ENCODE results near the gene NPAS3.

Gene NPAS3

GRCh38 chr14:33669111-33669510 lies 730.4 kb downstream of the NPAS3 start:
- Histone ChIP-seq H3F3A (ENCODE audit: low read depth) (no peaks in the 10 kb centered on the region), H3K4me1 (ENCODE audit: insufficient read depth, low read length, poor library complexity, severe bottlenecking) (no peaks in the 10 kb centered on the region), H4K20me1 (ENCODE audit: insufficient read depth, low read length, poor library complexity, severe bottlenecking) (no peaks in the 10 kb centered on the region), H3K4me3 (ENCODE audit: low read length, poor library complexity, severe bottlenecking) (no peak overlapping the region), H3K9ac (ENCODE audit: low read depth, low read length, poor library complexity, severe bottlenecking) (no peak overlapping the region), H3K9me2 (replicated peaks; ENCODE audit: low read depth, low read length) (no peaks in the 10 kb centered on the region), H3K4me2 (ENCODE audit: low read depth, low read length, poor library complexity, severe bottlenecking) (no peak overlapping the region), H3K36me3 (ENCODE audit: insufficient read depth, low read length) (no peaks in the 10 kb centered on the region), H2AFZ (ENCODE audit: low read length) (no peak overlapping the region), H3K79me2 (ENCODE audit: insufficient read depth, low read length) (no peaks in the 10 kb centered on the region), H3K27me3 (ENCODE audit: insufficient read depth, low read length, poor library complexity, severe bottlenecking) (no peaks in the 10 kb centered on the region), H3K9me3 (ENCODE audit: insufficient read depth, low read depth, low read length) (no peaks in the 10 kb centered on the region)
- no peak for TF ChIP-seq EZH2phosphoT487 (IDR thresholded peaks at IDR 0.05; ENCODE audit: borderline replicate concordance)

- no peaks in the 10 kb centered on the region for H3K9me2 ChIP-seq (replicated peaks; ENCODE audit: low read depth, low read length)
- H3K4me2 ChIP-seq (ENCODE audit: low read depth, low read length, poor library complexity, severe bottlenecking) = no peak overlapping the region
- no peaks in the 10 kb centered on the region for H3F3A ChIP-seq (ENCODE audit: low read depth)
- H3K27me3 ChIP-seq (ENCODE audit: insufficient read depth, low read length, poor library complexity, severe bottlenecking) = no peaks in the 10 kb centered on the region
- H3K4me3 ChIP-seq (ENCODE audit: low read length, poor library complexity, severe bottlenecking) = no peak overlapping the region
- no peaks in the 10 kb centered on the region for H4K20me1 ChIP-seq (ENCODE audit: insufficient read depth, low read length, poor library complexity, severe bottlenecking)
- H3K9me3 ChIP-seq (ENCODE audit: insufficient read depth, low read depth, low read length) = no peaks in the 10 kb centered on the region
- no peaks in the 10 kb centered on the region for H3K36me3 ChIP-seq (ENCODE audit: insufficient read depth, low read length)
- no peak overlapping the region for H3K9ac ChIP-seq (ENCODE audit: low read depth, low read length, poor library complexity, severe bottlenecking)
- H3K79me2 ChIP-seq (ENCODE audit: insufficient read depth, low read length) = no peaks in the 10 kb centered on the region
- no peak overlapping the region for H2AFZ ChIP-seq (ENCODE audit: low read length)
- H3K4me1 ChIP-seq (ENCODE audit: insufficient read depth, low read length, poor library complexity, severe bottlenecking) = no peaks in the 10 kb centered on the region
- TF ChIP-seq CTCF (conservative IDR thresholded peaks at IDR 0.05; ENCODE audit: low read length) (no peak), EZH2phosphoT487 (IDR thresholded peaks at IDR 0.05; ENCODE audit: borderline replicate concordance) (no peak)
Measured at GRCh38 chr14:33670235-33670634, 731.6 kb downstream of the NPAS3 start.

- Histone ChIP-seq H3K9me3 (ENCODE audit: insufficient read depth, low read depth, low read length) (no peaks in the 10 kb centered on the region), H2AFZ (ENCODE audit: low read length) (no peak overlapping the region), H3K36me3 (ENCODE audit: insufficient read depth, low read length) (no peaks in the 10 kb centered on the region), H3K4me2 (ENCODE audit: low read depth, low read length, poor library complexity, severe bottlenecking) (no peak overlapping the region), H3K4me3 (ENCODE audit: low read length, poor library complexity, severe bottlenecking) (no peak overlapping the region), H3F3A (ENCODE audit: low read depth) (no peaks in the 10 kb centered on the region), H3K9me2 (replicated peaks; ENCODE audit: low read depth, low read length) (no peaks in the 10 kb centered on the region), H4K20me1 (ENCODE audit: insufficient read depth, low read length, poor library complexity, severe bottlenecking) (no peaks in the 10 kb centered on the region), H3K4me1 (ENCODE audit: insufficient read depth, low read length, poor library complexity, severe bottlenecking) (no peaks in the 10 kb centered on the region), H3K27me3 (ENCODE audit: insufficient read depth, low read length, poor library complexity, severe bottlenecking) (no peaks in the 10 kb centered on the region), H3K9ac (ENCODE audit: low read depth, low read length, poor library complexity, severe bottlenecking) (no peak overlapping the region), H3K79me2 (ENCODE audit: insufficient read depth, low read length) (no peaks in the 10 kb centered on the region)
- no peak for TF ChIP-seq CTCF (conservative IDR thresholded peaks at IDR 0.05; ENCODE audit: low read length)
- TF ChIP-seq EZH2phosphoT487 (IDR thresholded peaks at IDR 0.05; ENCODE audit: borderline replicate concordance) = no peak
Measured at GRCh38 chr14:33671556-33671955, 732.9 kb downstream of the NPAS3 start.

GRCh38 chr14:33674927-33675326 lies 736.2 kb downstream of the NPAS3 start:
- H3K9me3 ChIP-seq (ENCODE audit: insufficient read depth, low read depth, low read length) = no peaks in the 10 kb centered on the region
- no peak overlapping the region for H3K4me2 ChIP-seq (ENCODE audit: low read depth, low read length, poor library complexity, severe bottlenecking)
- H3F3A ChIP-seq (ENCODE audit: low read depth) = no peaks in the 10 kb centered on the region
- H3K9ac ChIP-seq (ENCODE audit: low read depth, low read length, poor library complexity, severe bottlenecking) = no peak overlapping the region
- no peak overlapping the region for H3K4me3 ChIP-seq (ENCODE audit: low read length, poor library complexity, severe bottlenecking)
- H4K20me1 ChIP-seq (ENCODE audit: insufficient read depth, low read length, poor library complexity, severe bottlenecking) = no peaks in the 10 kb centered on the region
- no peak overlapping the region for H2AFZ ChIP-seq (ENCODE audit: low read length)
- no peaks in the 10 kb centered on the region for H3K4me1 ChIP-seq (ENCODE audit: insufficient read depth, low read length, poor library complexity, severe bottlenecking)
- no peaks in the 10 kb centered on the region for H3K36me3 ChIP-seq (ENCODE audit: insufficient read depth, low read length)
- H3K79me2 ChIP-seq (ENCODE audit: insufficient read depth, low read length) = no peaks in the 10 kb centered on the region
- TF ChIP-seq CTCF (conservative IDR thresholded peaks at IDR 0.05; ENCODE audit: low read length) (no peak), EZH2phosphoT487 (IDR thresholded peaks at IDR 0.05; ENCODE audit: borderline replicate concordance) (no peak)
- H3K27me3 ChIP-seq (ENCODE audit: insufficient read depth, low read length, poor library complexity, severe bottlenecking) = no peaks in the 10 kb centered on the region
- no peaks in the 10 kb centered on the region for H3K9me2 ChIP-seq (replicated peaks; ENCODE audit: low read depth, low read length)

Data from Loucy (cell line).